HG02870 (cell line): ENCODE data around the gene ACTL7B.
"Not testable (repeated sequence)": the region's sequence is repeated elsewhere in the genome, so short reads cannot be mapped to it uniquely, and the experiment has no call there.

ENCODE experiments used
- ATAC-seq: cut with Tn5 transposase; IDR thresholded peaks from one replicate; pipeline ENCODE4 v1.9.1; 2021; ENCODE audit warnings: mild to moderate bottlenecking, moderate library complexity; ENCODE audit not compliant: unreplicated experiment

ACTL7B gene

DNA sequence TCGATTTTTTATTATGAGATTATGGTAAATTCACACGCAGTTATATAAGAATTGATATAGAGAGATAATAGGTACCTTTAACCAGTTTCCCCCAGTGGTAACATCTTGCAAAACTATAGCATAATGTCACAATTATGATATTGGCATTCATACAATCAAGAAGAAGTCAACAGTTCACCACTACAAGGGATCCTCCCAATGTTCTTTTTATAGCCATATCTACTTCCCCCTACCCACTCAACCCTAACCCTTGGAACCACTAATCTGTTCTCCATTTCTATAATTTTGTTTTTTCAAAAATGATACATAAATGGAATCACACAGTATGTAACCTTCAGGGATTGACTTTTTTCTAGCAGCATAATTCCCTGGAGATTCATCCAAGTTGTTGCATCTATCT, 9.8 kb downstream of the ACTL7B start:
- ATAC-seq: no peak

DNA sequence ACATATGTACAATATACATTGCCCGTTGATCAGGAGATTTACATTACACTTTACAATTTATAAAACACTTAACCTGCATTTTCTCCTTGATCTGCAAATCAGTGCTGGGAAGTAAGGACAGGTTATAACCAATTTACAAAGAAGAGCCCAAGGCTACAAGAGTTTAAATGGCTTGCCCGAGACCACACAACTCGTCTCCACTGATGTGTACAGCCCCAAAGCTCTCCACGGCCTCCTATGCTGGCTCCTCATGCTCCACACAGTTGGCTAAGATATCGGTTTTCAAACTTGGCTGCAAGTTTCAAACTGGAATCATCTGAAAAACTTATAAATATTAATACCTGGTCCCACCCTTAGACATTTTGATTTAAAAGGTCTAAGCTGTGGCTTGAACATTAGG, 10.3 kb downstream of the ACTL7B start:
- no peak for ATAC-seq

DNA sequence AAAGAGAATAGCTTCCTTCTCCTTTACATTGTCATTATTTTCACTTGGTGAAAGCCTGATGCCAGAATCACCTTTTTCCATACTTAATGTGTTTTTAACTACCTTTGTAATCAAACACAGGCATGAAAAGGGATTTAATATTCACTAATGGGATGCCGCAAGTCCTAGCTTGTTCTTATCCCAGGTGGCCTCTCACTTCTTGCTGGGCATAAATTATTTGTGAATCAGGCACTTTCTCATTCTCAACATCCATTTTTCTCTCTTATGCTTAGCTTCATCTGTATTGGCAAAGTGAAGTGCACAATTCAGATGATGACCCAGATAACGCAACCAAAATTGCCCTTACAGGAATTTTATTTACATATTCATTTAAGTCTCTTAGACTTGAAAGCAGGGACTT, 10.9 kb downstream of the ACTL7B start:
- ATAC-seq: no peak

DNA sequence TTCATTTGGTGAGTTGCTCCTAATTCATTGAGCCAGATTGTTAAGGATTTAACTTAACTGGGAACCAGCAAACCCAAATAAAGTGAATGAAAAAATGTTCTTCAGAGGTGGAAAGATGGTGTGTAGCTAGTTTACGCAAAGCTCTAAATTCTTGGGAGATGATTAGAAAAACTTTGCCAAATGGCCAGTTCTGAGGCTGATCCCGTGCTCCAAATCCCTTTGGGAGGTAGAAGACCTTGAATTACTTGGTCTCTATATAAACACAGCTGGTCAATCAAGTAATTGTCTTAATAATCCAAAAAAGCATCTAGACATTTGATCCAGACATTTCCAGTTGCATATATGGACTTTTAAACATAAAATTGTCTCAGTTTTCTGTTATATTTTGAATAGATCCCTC, 11.4 kb downstream of the ACTL7B start:
- no peak for ATAC-seq

DNA sequence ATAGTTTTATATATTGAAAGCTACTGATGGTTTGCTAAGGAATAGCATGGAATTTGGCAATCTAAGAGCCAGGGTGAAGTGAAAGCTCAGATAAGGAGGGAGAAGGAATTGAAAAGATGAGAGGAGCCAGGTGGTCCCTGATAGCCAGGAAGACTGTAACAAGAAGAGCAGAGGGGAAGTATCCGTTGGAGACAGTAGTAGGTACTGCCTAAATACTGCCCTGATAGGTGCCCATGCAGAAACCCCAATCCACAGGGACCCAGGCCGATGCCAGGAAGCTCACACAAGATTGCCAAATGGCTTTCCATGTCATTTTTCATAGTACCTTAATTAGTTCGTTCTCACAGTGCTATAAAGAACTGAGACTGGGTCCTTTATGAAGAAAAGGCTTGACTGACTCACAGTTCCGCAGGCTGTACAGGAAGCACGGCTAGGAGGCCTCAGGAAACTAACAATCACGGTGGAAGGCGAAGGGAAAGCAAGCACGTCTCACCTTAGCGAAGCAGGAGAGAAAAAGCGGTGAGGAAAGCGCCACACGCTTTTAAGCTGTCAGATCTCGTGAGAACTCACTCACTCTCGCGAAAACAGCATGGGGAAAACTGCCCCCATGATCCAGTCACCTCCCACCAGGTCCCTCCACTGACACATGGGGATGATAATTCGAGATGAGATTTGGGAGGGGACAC, 13.0 kb downstream of the ACTL7B start:
- no peak for ATAC-seq

DNA sequence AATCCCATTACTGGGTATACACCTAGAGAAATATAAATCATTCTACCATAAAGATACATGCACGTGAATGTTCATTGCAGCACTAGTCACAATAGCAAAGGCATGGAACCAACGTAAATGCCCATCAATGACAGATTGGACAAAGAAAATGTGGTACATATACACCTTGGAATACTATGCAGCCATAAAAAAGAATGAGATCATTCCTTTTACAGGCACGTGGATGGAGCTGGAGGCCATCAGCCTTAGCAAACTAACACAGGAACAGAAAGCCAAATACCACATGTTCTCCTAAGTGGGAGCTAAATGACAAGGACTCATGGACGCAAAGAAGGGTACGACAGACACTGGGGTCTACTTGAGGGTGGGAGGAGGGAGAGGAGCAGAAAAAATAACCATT, 16.2 kb downstream of the ACTL7B start:
- not testable (repeated sequence) for ATAC-seq

DNA sequence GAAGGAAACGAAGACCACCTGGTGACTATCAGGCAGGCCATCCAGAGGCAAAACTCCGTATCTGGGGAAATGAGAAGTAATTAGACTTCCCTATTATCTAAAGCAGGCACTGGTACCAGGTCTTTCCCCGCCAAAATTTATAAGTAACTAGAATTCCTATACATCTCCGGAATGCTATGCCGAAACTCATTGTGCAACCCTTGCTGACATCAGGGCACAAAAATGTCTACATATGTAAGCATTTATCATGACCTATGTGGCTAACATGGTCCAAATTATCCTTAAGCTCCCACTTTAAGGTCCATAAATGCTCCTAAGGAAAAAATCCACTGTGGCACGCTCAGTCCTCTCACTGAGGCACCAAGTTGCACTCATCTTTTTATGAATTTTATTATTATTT, 17.8 kb downstream of the ACTL7B start:
- no peak for ATAC-seq

DNA sequence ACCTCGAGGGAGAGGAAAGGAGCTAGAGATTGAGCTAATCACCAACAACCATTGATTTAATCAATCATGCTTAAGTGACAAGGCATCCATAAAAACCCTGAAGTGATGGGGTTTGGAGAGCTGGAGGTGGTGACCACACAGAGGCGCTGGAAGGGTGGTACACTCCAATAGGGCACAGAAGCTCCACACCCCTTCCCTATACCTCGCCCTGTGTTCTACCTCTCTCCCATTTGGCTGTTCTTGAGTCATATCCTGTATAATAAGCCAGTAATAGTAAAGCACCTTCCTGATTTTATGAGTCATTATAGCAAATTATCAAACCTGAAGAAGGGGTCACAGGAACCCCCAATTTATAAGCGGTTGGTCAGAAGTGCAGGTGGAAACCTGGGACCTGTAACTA, 18.3 kb downstream of the ACTL7B start:
- ATAC-seq: no peak

DNA sequence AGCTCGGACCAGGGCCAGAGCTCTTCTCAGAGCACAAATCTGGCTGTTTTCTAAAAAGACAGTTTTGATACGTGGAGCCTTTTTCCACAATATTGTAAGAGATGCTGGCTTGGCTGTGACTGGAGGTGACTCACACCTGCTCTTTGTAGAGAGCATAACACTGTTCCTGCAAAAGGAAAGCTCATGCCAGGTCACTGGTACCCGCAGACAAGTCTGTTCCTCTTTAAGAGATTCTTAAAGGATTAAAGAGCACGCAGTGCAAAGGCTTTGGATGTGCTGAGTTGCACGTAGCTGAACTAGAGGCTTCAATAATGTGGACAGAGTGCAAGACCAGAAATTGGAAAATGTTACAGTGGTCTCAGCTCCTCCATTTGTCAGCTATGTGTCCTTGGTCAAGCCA, 19.0 kb downstream of the ACTL7B start:
- ATAC-seq: no peak

DNA sequence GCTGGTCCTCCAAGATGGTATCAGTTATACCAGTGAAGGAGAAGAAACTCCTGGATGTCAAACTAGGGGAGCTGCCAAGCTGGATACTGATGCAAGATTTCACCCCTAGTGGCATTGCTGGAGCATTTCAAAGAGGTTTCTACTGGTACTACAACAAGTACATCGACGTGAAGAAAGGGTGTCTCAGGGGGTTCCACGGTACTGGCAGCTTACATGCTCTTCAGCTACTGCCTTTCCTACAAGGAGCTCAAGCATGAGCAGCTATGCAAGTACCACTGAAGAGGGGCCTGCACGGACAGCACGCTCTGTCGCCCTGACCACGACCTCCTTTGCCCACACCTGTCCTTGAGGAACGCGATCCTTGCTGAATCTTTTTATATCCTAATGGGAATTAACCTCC, 19.5 kb downstream of the ACTL7B start:
- ATAC-seq: no peak

DNA sequence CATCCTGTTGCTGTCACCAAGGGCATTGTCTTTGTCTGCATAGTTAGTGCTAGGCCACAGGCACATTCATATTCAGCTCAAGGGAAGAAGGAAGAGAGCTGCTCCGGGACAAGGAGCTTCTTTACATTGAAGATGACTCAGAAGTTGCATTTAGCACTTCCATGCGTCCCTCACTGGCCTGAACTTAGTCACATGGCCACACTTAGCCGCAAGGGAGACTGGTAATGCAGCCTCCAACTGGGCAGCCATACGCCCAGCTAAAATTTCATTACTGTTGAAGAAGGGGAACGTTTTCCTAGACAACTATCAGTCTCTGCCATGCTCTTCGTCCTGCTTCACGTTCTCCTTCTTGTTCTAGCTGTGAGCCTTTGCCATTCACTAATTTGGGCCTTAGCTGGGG, 20.0 kb downstream of the ACTL7B start:
- no peak for ATAC-seq

DNA sequence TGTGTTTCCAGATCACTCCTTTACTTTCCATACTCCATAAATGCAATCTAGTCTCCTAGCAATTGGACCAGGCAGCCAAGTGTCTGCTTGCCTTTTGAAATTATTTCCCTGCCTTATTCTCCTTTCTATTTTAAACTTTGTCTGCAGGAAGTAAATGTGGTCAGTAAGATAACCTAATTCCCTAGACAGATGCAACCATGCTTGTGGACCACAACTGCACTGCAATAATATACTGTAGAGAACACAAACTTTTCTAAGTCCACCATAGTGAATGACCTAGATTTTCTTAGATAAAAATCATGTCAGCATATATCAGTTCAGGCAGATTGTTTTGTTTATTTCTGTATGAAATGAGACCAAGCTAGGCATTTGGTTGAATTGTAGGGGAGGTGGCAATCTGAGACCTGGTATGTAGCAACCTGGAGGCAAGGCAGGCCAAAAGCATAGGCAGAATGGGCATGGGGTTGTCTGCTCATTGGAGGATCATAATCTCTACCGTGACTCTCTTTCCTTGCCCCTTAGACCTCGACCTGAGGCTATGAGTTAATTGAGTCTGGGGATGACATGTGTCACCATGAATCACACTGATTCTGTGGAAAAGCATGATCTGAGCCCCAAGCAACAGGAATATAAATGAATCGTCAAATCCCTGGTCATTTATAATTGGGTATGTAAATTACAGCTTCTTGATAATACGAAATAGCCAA, 20.7 kb downstream of the ACTL7B start:
- ATAC-seq: no peak

DNA sequence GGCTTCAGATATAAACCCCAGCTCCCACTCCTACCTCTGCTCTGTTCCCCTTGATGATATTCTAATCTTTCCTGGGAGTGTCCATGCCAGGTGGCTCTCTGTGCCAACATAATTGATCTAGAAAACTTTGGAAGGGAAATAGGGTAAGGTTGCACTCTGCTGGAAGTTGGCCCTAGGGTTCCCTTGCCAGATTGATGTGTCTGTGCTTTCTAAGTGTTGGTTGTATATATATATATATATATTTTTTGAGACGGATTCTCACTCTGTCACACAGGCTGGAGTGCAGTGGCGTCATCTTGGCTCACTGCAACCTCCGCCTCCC, 23.6 kb downstream of the ACTL7B start:
- ATAC-seq: no peak

DNA sequence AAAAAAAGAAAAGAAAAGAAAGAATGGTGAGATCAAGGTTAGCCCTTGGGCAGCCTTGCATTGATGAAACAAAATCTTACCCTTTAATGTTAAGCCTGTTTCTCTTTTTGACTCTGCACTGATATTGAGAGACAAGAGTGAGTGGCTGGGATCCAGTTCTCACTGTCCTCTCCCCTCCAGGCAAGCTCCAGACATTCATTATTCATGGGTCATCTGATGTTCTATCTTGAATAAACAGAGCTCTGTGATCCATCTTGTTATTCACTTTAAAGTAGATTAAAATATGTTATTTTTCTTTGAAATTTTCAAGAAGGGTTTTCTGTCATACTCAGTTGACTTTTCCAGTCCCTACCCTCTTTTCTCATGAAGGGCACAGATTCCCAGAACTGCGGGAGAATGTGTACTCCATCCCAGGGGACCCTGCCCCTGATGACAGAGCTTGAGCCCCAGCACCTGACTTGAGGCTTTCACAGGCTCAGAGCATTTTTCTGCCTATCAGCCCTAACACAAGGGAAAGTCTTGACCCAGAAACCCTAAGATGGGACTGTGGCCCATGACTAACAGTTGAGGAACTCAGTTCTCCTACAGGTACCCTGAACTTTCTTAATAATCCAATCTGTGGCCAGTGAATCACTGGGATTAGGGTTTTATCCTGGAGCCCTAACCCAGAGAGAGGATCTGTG, 24.1 kb downstream of the ACTL7B start:
- ATAC-seq: no peak

DNA sequence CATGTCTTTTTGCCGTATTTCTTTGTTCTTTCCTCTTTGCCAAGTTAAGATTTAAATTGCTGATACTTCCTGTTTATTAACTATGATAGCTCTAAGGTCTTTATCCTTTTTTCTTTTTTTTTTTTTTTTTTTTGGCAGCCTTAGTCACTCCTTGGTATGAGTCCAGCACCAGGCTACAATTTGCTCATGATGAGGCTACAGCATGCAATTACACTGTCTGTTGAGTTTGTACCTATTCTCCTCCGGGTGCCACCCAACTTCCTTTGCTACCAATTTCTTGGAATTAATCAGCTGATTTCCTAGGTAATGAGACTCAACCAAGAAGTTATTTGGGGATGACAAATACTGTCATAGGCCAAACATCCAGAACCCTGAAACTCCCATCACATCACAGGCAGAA, 25.5 kb downstream of the ACTL7B start:
- ATAC-seq: no peak

DNA sequence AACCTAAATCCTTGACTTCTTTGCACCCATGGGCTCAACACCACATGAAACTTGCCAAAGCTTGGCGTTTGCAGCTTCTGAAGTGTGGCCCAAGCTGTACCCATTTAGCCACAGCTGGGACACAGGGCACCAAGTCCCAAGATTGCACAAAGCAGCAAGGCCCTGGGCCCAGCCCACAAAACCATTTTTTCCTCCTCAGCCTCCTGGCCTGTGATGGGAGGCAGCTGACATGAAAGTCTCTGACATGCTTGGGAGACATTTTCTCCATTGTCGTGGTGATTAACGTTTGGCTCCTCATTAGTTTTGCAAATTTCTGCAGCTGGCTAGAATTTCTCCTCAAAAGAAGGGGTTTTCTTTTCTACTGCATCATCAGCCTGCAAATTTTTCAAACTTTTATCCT, 32.0 kb downstream of the ACTL7B start:
- no peak for ATAC-seq

DNA sequence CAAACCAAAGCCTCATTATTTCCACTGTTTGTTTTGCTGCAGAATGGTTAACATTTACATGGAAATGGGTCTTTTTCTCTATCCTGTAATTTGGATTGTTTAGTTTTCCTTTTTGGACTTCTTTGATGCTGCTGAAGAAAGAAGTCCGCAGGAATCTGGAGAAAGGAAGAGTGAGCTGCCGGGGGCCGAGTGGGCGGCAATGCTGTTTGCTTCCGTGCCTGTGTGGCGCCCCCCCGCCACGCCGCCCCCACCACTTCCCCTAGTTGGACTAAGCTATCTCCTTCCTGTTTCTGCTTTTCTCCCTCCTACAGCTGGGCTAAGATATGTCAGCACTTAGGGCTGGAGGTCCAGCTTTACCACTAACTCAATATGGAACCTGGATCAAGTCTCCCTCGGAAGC, 39.7 kb downstream of the ACTL7B start:
- no peak for ATAC-seq

DNA sequence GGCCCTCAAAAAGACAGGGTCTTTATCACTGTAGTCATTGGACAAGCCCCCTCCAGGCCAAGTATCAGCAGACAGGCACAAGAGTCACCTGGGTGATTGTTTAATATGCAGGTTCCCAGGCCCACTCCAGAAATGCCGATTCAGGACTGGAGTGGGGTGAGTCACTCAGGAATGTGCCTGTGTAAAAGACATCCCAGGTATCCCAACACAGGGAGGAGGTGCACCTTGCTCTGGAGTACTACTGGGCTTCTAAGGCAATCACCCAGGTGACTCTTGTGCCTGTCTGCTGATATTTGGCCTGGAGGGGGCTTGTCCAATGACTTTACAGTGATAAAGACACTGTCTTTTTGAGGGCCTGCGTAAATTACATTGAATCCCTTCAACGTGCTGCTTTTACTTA, 40.6 kb downstream of the ACTL7B start:
- no peak for ATAC-seq

DNA sequence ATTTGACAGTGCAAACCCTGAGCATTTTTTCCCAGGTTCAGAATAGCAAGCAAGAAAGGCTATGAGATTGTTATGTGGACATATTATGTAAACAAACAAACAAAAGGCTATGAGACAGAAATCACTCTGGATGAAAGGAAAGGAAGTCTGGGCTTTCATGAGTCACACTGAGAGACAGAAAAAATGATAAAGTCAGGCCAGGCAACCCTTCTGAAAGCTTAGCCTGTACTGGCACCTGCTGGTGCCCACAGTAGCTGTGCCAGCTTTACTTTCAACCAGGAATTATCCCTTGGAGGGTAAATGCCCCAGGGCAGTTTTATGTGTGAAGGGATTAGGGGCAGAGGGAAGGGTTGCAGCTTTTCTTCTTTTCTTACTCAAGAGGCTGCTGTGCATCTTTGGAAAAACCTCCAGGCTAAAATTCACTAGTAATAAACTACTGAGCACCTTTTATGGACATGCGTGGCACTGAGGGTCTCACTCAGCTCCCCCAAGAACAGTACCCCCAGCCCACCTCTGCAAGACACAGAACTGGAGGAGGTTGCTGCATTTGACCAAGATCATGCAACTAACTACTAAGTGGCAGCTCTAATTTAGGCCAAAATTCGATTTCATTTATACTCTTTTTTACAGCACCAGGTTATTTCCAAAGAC, 41.7 kb downstream of the ACTL7B start:
- no peak for ATAC-seq

DNA sequence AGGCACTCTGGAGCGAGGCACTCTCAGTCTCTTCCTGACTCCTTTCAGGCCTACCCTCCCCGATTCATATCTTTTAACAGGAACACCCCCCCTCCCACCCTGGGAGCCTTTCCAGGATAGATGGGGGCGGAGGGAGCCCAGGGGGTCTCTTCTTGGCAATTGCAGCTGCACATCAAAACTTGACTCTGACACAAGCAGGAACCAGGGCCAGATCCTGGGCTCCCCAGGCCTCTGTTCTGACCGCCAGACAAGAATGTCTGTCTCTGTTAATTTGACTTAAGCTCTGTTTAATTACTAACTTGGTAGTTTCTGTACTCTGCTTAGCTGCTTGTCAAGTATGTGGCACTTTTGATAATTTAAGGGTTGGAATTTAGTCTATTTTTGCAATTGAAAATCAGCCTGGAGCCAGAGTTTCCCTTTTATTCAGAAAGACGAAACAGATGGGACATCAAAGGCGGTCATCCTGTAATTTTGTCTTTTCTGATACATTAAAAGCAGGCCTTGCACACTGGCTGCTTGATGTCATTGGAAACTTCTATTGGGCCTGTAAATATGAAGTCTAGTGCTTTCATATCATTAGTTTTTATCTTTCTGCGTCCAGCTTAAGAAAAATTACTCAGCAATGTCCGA, 43.3 kb downstream of the ACTL7B start:
- ATAC-seq: no peak

DNA sequence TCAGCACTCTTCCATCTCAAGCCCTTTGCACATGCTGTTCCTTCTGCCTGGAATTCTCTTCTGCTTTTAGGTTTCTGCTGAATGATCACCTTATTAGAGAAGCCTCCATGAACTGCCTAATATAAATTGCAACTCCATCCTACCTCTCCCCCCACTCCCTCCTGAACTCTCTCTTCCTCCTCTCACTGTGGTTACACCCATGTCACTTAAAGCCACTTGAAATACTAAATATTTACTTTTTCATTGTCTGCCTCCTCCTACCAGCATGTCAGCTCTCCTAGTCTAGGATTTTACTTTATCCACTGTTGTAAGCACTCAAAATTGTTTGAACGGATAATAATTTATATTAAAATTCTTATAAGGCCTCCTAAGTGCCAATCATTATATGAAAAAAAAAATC, 43.8 kb downstream of the ACTL7B start:
- no peak for ATAC-seq

DNA sequence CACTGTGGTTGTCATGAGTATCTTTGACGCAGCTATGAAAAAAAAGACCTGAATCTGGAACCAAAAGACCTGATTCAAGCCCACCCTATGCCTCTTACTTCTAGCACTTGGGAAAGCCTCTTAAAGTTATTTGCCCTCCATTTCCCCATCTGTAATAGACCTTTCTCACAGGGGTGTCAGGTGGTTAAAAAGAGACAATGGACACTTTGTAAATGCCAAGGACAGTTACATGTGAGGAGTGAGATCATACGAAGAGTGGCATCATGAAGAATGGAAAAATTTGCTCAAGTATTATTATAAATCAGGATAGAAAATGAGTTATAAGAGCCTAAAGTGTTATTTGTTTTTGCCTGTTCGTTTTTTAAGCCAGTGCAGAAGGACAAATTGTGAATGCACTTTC, 46.5 kb downstream of the ACTL7B start:
- no peak for ATAC-seq
